ENCODE data around the gene GYG2.
"Not testable (repeated sequence)": the region's sequence is repeated elsewhere in the genome, so short reads cannot be mapped to it uniquely, and the experiment has no call there.

The GYG2 gene

DNA sequence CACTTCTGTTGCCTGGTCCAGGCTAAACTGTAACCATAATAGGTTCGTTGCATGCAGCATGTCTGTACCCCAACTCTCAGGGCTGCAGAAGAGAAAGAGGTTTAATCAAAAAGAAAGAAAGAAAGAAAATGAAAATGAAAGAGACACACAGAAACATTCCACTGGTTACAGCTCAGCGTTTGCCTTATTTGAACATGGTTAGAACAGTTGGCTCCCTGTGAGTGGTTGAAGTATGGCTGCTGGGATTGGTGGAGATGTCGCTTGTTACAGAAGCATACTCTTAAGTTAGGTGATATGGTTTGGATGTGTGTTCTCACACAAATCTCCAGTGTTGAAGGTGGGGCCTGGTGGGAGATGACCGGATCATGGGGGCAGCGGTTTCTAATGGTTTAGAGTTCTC is 64.1 kb downstream of the GYG2 start:
- TF ChIP-seq, protein P1, sequence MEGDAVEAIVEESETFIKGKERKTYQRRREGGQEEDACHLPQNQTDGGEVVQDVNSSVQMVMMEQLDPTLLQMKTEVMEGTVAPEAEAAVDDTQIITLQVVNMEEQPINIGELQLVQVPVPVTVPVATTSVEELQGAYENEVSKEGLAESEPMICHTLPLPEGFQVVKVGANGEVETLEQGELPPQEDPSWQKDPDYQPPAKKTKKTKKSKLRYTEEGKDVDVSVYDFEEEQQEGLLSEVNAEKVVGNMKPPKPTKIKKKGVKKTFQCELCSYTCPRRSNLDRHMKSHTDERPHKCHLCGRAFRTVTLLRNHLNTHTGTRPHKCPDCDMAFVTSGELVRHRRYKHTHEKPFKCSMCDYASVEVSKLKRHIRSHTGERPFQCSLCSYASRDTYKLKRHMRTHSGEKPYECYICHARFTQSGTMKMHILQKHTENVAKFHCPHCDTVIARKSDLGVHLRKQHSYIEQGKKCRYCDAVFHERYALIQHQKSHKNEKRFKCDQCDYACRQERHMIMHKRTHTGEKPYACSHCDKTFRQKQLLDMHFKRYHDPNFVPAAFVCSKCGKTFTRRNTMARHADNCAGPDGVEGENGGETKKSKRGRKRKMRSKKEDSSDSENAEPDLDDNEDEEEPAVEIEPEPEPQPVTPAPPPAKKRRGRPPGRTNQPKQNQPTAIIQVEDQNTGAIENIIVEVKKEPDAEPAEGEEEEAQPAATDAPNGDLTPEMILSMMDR (IDR thresholded peaks at IDR 0.05) = no peak
- H2AFZ ChIP-seq = no peak overlapping the region
- H3K4me1 ChIP-seq = no peaks in the 10 kb centered on the region
- H3K36me3 ChIP-seq (ENCODE audit: control insufficient read depth, insufficient read depth, low read length) = no peaks in the 10 kb centered on the region
- H3K79me2 ChIP-seq = no peaks in the 10 kb centered on the region
- H3K27ac ChIP-seq = no peak overlapping the region
- H3K27me3 ChIP-seq (ENCODE audit: control insufficient read depth, insufficient read depth, low read length) = no peaks in the 10 kb centered on the region
- H3K9me3 ChIP-seq (ENCODE audit: control insufficient read depth, low read length) = no peaks in the 10 kb centered on the region
- H3K4me3 ChIP-seq (ENCODE audit: low read depth, low read length) = no peak overlapping the region
- H3K9ac ChIP-seq = no peak overlapping the region
- H3K4me2 ChIP-seq (ENCODE audit: low read length) = no peak overlapping the region

DNA sequence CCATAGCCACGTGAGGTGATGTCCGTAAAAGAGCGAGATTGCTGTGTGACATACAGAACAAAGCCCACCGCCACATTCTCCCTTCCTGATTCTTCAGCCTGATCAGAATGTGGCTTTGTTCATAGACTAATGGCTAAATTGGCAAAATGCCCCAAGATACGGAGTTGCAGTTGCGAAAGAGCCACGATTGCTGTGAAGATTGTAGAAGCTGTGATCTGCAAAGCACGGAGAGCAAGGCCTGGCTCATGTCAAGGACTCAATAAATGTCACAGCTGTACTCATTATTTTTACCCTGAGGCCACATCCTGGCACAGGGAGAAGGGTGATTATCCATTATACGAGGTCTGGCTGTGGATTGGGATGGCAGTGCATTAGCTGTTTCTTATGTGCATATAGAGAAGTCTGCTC is 66.2 kb downstream of the GYG2 start:
- Histone ChIP-seq H3K36me3 (ENCODE audit: control insufficient read depth, insufficient read depth, low read length) (no peaks in the 10 kb centered on the region), H3K4me2 (ENCODE audit: low read length) (no peak overlapping the region), H3K27ac (no peak overlapping the region), H3K27me3 (ENCODE audit: control insufficient read depth, insufficient read depth, low read length) (no peaks in the 10 kb centered on the region), H3K9me3 (ENCODE audit: control insufficient read depth, low read length) (no peaks in the 10 kb centered on the region), H3K79me2 (no peaks in the 10 kb centered on the region), H3K9ac (no peak overlapping the region), H3K4me3 (ENCODE audit: low read depth, low read length) (no peak overlapping the region), H3K4me1 (no peaks in the 10 kb centered on the region), H2AFZ (no peak overlapping the region)
- TF ChIP-seq, protein P1 (IDR thresholded peaks at IDR 0.05) = no peak

DNA sequence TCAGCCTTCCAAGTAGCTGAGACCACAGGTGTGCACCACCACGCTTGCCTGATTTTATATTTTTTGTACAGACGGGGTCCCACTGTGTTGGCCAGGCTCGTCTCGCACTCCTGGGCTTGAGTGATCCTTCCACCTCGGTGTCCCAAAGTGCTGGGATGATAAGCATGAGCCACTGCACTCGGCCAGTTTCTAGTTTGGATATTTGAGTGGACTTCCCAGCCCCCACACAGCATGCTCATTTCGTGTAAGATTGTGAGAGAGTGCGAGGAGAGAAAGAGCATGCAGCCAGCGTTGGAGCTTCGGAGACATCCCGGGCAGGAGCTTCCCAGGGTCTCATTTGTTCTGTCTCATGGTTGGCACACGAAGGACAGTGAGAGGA is 68.6 kb downstream of the GYG2 start:
- Histone ChIP-seq H3K9ac (no peak overlapping the region), H3K4me3 (ENCODE audit: low read depth, low read length) (no peak overlapping the region), H3K4me1 (no peaks in the 10 kb centered on the region), H3K4me2 (ENCODE audit: low read length) (no peak overlapping the region), H3K27me3 (ENCODE audit: control insufficient read depth, insufficient read depth, low read length) (no peaks in the 10 kb centered on the region), H3K9me3 (ENCODE audit: control insufficient read depth, low read length) (no peaks in the 10 kb centered on the region), H3K79me2 (no peaks in the 10 kb centered on the region), H2AFZ (no peak overlapping the region), H3K36me3 (ENCODE audit: control insufficient read depth, insufficient read depth, low read length) (no peaks in the 10 kb centered on the region), H3K27ac (no peak overlapping the region)
- TF ChIP-seq, protein P1 (IDR thresholded peaks at IDR 0.05) = no peak

DNA sequence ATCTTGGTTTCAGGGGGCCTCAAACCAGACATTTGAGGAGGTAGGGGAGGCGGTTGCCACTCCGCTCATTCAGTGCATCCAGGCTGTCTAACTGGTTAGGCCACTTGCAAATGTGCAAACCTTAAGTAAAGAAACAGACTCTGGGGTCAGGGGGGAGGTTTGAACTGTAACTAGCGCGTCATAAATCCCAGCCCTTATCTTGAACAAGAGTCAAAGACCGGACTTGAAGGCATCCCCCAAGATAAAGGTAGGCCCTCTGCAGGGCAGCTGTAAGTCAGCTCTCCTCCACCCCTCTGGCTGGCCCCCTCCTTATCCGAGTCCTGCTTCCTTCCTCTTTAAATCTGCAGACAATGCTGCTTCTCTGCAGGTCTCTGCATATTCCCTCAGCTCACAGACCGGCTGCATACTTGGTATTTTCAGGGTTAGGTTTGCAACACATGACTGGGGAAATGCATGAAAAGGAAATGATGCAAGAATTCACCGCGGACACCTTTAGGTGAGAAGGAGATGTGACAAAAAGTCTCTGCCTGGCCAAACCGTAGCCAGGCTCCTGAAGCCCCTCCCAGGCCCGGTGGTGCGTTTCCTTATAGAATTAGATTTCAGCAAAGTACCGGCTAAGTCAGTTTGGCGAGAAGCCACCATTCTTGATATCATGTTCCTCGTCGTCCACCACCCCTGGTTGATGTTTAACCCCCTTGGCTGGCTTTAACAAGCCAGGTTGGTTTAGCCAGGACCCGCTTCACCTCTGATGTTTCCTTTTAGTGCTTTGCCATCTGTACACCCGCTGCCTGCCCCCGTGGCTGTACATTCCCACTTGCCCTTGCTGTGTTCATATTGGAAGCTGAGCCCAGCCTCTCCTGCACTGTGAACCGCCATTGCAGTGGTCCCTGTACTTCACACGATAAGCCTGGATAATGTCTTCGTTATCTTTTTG is 69.2 kb downstream of the GYG2 start:
- not testable (repeated sequence) for H2AFZ ChIP-seq; H3K4me1 ChIP-seq; H3K36me3 ChIP-seq (ENCODE audit: control insufficient read depth, insufficient read depth, low read length); H3K9ac ChIP-seq; H3K79me2 ChIP-seq; H3K4me3 ChIP-seq (ENCODE audit: low read depth, low read length); H3K9me3 ChIP-seq (ENCODE audit: control insufficient read depth, low read length); H3K27me3 ChIP-seq (ENCODE audit: control insufficient read depth, insufficient read depth, low read length); H3K4me2 ChIP-seq (ENCODE audit: low read length); H3K27ac ChIP-seq

DNA sequence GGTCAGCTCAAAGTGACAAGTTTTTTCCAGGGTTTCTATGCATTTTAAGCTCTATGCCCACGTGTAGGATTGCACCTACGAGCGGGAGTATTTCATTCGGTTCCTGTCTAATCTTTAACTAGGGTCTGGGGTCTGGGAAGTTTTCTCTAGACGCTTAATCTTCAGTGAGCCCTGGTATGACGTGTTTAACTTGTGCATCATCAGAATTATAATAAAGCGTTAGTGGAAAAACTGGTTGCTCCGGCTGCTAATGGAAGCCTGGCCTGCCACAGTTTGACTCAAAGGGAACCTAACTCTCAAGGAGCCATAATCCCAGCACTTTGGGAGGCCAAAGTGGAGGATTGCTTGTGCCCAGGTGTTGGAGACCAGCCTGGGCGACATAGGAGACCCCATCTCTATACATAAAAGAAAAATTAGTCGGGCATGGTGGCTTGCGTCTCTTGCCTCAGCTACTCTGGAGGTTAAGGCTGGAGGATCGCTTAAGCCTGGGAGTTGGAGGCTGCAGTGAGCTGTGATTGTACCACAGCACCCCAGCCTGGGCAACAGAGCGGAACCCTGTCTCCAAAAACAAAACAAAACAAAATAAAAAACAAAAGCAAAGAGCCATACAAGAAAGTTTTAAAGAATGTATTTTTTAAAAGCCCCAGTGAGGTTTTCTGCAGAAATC is 70.2 kb downstream of the GYG2 start:
- TF ChIP-seq, protein P1 (IDR thresholded peaks at IDR 0.05) = no peak
- no peak overlapping the region for H2AFZ ChIP-seq
- H3K4me1 ChIP-seq = no peaks in the 10 kb centered on the region
- no peak overlapping the region for H3K9ac ChIP-seq
- H3K79me2 ChIP-seq = no peaks in the 10 kb centered on the region
- no peaks in the 10 kb centered on the region for H3K27me3 ChIP-seq (ENCODE audit: control insufficient read depth, insufficient read depth, low read length)
- H3K27ac ChIP-seq = no peak overlapping the region
- no peaks in the 10 kb centered on the region for H3K36me3 ChIP-seq (ENCODE audit: control insufficient read depth, insufficient read depth, low read length)
- H3K4me2 ChIP-seq (ENCODE audit: low read length) = no peak overlapping the region
- H3K9me3 ChIP-seq (ENCODE audit: control insufficient read depth, low read length) = no peaks in the 10 kb centered on the region
- H3K4me3 ChIP-seq (ENCODE audit: low read depth, low read length) = no peak overlapping the region
